ENCODE results near the gene AGO1. TPM values are rescaled to one million over a fixed set of nuclear protein-coding genes. Genes with fewer than 3 reads are reported as not detected.
"Not testable (repeated sequence)": the region's sequence is repeated elsewhere in the genome, so short reads cannot be mapped to it uniquely, and the experiment has no call there.

The AGO1 gene
- total RNA-seq, 3 donors from 2014 or later = 32.1 to 35.7 (median 33.7) TPM

DNA sequence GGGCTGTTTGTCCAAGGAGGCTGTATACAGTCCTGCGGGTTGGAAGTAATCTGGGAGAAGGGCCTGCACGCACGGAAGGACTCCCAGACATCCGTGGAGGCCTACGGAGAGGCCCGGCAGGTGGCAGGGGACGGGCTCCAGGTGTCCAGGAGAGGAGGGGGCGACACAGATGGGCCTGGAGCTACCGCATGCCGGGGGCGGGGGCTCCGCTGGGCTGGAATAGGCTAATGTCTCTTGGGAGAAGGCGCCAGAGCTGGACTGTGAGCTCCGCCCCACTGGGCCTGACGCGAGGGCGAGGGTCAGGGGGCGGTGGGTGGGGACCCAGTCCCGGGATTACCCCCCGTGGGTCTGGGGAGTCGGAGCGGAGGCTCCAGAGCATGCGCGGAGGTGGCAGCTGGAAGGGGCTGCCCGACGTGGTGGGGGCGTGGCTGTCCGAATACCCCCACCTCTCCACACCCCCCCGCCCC, 659 bp downstream of the AGO1 start:
- Mint-ChIP-seq H3K9me3 (no peaks in the 10 kb centered on the region), H3K4me1 (ENCODE audit: low read depth) (peaks cover 50% of the 10 kb centered on the region), H3K27me3 (ENCODE audit: low read depth) (no peaks in the 10 kb centered on the region), H3K4me3 (peak overlapping the region; percentile 96), H3K36me3 (ENCODE audit: insufficient read depth) (peaks cover 10% of the 10 kb centered on the region)
- DNase-seq (peak; percentile 42), ATAC-seq (peak; percentile 15)

DNA sequence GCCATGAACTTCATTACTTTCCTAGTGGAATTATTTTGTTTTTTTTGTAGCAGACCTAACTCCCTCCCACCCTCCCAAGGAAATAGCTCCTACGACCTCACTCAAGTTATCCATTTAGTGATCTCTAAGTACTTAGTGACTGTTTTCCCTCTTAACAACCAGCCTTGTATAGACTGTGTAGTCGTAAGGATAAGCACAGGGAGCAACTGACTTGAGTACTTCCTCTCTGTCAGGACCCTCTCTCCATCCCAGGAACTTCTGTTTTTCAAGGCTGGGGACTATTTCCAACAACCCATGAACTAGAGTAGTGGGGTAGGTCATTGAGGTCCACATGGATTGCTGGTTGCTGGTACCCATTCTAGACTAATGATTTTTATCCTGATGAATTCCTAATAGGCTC, 1.9 kb downstream of the AGO1 start:
- H3K36me3 Mint-ChIP-seq (ENCODE audit: insufficient read depth) = peaks cover 14% of the 10 kb centered on the region
- DNase-seq = no peak
- peaks cover 50% of the 10 kb centered on the region for H3K4me1 Mint-ChIP-seq (ENCODE audit: low read depth)
- no peaks in the 10 kb centered on the region for H3K9me3 Mint-ChIP-seq
- ATAC-seq = no peak
- peak overlapping the region; percentile 38 for H3K4me3 Mint-ChIP-seq
- H3K27me3 Mint-ChIP-seq (ENCODE audit: low read depth) = no peaks in the 10 kb centered on the region

DNA sequence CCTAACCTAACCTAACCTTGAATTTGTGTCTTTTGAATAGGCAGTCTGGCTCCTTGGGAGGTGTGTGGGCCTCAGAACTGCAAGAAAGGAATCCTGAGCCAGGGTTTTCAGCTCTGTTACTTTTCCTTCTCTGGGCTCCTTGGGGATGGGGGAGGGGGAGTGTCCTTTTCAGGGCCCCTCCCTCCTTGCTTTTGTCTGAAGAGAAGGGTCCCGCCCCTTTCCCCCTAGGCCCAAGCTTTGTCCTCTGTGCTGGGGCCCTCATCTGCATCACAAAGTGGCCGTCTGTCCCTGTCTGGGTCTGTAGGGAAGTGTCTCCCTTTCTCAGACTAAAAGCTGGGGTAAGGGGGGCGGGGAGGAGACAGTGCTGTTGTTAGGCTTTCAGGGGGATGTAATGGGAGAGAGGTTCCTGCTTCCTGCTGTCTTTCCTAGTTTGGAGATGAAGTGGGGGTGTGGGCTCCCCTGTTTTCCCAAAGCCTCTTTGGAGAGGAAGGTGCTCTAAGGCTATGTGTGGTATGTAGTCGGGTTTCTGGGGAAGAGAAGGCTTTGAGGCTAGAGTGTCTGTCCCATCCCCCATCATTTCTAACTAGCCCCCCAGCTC, 3.1 kb downstream of the AGO1 start:
- Mint-ChIP-seq H3K4me3 (no peak overlapping the region), H3K9me3 (no peaks in the 10 kb centered on the region)

DNA sequence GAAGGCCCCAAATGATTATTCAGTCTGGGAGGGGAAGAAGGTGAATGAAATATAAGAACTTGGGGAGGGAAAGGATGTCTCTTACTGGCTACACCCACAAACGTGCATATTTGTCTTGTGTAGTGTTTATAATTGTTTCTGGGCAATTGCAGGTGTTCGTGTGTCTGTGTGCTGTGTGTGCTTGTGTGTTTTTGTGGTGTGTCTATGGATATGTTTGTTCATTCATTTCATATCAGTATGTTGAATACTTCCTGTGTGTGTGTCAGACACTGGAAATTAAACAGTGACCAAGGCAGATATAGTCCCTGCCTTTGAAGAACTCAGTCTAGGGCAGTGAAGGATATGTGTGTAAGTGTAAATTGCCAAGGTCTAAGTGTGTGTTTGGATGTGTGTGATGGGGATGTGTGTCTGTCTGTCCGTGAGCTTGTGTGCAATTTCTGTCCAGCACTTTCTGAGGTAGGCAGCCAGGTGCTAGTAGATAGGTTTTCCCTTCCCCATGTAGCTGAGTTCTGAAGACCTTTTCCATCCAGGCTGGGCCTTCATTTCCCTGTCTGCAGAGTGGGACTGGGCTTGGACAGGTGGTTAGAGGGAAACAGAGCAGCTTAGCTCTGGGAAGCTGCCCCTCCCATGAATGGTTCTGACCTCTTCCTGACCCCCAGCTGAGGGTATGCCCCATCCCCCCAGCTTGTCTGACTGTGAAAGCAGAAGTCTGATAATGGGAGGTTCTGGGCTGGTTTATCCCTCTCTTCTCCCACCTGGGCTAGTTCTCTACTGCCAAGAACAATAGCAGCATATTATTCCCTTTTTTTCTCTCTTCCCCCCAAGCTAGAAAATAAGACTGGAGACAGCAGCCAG, 3.8 kb downstream of the AGO1 start:
- Mint-ChIP-seq H3K9me3 (no peaks in the 10 kb centered on the region), H3K4me3 (no peak overlapping the region), H3K27me3 (ENCODE audit: low read depth) (no peaks in the 10 kb centered on the region), H3K36me3 (ENCODE audit: insufficient read depth) (peaks cover 23% of the 10 kb centered on the region), H3K4me1 (ENCODE audit: low read depth) (peaks cover 48% of the 10 kb centered on the region)
- DNase-seq (no peak), ATAC-seq (no peak)

More for the DNA sequence above, 3.1 kb downstream of the AGO1 start:
- H3K4me1 Mint-ChIP-seq (ENCODE audit: low read depth) = peaks cover 50% of the 10 kb centered on the region
- H3K36me3 Mint-ChIP-seq (ENCODE audit: insufficient read depth) = peaks cover 22% of the 10 kb centered on the region
- no peak for DNase-seq
- H3K27me3 Mint-ChIP-seq (ENCODE audit: low read depth) = no peaks in the 10 kb centered on the region
- ATAC-seq = no peak

DNA sequence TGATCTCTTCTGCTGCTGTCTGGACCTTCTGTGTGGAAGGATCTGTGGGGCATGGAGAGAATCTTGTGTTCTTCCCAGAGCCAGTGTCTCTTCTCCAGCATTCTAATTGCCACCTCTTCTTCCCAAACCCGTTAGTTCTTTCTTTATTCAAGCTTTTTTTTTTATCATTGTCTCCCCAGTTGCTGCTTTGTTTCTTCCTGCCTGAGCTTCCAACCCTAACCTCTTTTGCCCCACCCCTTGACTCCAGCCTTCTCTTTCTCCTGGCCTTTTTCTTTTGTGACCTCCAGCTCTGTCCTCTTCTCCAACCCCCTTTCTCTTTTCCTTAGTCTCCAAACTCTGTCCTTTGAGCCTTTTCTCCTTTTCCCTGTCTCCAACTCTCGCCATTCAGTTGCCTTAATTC, 4.5 kb downstream of the AGO1 start:
- ATAC-seq = no peak
- H3K4me3 Mint-ChIP-seq = no peak overlapping the region
- no peaks in the 10 kb centered on the region for H3K27me3 Mint-ChIP-seq (ENCODE audit: low read depth)
- DNase-seq = no peak
- H3K4me1 Mint-ChIP-seq (ENCODE audit: low read depth) = peaks cover 41% of the 10 kb centered on the region
- no peaks in the 10 kb centered on the region for H3K9me3 Mint-ChIP-seq
- H3K36me3 Mint-ChIP-seq (ENCODE audit: insufficient read depth) = peaks cover 25% of the 10 kb centered on the region

DNA sequence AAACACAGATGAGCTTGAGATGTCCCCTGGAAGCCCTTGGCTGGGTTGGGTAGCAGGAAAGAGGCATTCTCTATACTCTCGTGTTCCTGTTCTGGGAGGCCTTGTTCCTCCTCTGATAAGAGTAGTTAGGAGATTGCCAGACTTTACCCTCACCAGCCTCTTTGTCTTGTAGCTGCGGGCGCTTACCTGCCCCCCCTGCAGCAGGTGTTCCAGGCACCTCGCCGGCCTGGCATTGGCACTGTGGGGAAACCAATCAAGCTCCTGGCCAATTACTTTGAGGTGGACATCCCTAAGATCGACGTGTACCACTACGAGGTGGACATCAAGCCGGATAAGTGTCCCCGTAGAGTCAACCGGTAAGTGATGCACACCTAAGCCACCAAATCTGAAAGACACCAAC, 5.2 kb downstream of the AGO1 start:
- Mint-ChIP-seq H3K4me1 (ENCODE audit: low read depth) (peaks cover 37% of the 10 kb centered on the region), H3K9me3 (no peaks in the 10 kb centered on the region), H3K4me3 (no peak overlapping the region), H3K36me3 (ENCODE audit: insufficient read depth) (peaks cover 27% of the 10 kb centered on the region), H3K27me3 (ENCODE audit: low read depth) (no peaks in the 10 kb centered on the region)
- DNase-seq (no peak), ATAC-seq (no peak)

DNA sequence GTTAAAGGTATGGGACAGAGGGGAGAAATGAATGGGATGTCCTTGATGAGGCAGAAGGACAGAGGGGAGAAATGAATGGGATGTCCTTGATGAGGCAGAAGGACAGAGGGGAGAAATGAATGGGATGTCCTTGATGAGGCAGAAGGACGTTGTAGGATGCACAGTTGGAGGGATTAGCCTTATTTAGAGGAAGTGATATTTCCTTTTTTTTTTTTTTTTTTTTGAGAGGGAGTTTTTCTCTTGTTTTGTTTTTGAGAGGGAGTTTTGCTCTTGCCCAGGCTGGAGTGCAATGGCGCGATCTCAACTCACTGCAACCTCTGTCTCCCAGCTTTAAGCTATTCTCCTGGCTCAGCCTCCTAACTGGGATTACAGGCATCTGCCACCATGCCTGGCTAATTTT, 6.0 kb downstream of the AGO1 start:
- not testable (repeated sequence) for H3K4me3 Mint-ChIP-seq; H3K9me3 Mint-ChIP-seq; ATAC-seq; H3K27me3 Mint-ChIP-seq (ENCODE audit: low read depth); DNase-seq
- H3K4me1 Mint-ChIP-seq (ENCODE audit: low read depth) = peaks cover 33% of the 10 kb centered on the region
- peaks cover 29% of the 10 kb centered on the region for H3K36me3 Mint-ChIP-seq (ENCODE audit: insufficient read depth)

DNA sequence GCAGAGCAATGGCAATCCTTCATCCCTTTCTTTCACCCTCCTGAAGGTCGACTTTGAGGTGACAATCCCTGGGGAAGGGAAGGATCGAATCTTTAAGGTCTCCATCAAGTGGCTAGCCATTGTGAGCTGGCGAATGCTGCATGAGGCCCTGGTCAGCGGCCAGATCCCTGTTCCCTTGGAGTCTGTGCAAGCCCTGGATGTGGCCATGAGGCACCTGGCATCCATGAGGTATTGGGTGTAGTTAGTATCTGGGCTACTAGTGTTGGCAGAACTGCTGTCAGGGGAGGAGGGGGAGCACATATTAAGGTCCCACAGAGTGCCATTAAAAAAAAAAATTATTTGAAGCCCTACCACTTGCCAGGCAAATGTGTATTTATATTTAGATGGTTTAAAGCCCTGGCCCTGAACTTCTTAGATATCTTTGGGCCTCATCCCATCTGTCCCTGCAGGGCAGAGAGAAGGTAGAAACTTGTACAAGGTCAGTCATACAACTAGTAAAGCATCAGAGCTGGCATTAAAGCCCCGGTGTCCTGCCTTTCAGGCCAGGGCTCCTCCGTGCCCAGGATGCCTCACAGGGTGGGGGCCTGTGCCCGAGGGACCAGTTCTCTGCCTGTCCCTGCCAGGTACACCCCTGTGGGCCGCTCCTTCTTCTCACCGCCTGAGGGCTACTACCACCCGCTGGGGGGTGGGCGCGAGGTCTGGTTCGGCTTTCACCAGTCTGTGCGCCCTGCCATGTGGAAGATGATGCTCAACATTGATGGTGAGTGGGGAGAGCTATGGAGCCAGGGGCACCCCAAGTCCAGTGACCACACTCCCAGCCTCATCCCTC, 10.3 kb downstream of the AGO1 start:
- no peak for ATAC-seq
- no peak for DNase-seq
- Mint-ChIP-seq H3K36me3 (ENCODE audit: insufficient read depth) (peaks cover 40% of the 10 kb centered on the region), H3K9me3 (no peaks in the 10 kb centered on the region), H3K4me3 (no peak overlapping the region), H3K27me3 (ENCODE audit: low read depth) (no peaks in the 10 kb centered on the region), H3K4me1 (ENCODE audit: low read depth) (no peaks in the 10 kb centered on the region)

DNA sequence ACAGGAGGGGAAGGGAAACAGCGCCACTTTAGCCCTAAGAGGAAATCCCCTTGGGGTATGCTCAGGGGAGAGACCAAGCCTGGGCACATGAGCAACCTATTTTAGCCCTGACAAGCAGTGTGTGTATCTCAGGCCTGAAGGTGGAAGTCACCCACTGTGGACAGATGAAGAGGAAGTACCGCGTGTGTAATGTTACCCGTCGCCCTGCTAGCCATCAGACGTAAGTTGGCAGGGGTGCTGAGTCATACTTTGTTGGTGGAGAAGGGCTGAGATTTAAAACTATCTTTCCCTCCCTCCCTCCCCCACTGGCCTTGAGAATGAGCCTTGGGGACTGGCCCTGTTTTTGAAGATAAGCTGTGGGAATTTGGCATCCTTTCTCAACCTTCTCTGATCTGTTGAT, 11.2 kb downstream of the AGO1 start:
- Mint-ChIP-seq H3K27me3 (ENCODE audit: low read depth) (no peaks in the 10 kb centered on the region), H3K9me3 (no peaks in the 10 kb centered on the region), H3K4me1 (ENCODE audit: low read depth) (no peaks in the 10 kb centered on the region), H3K4me3 (no peak overlapping the region), H3K36me3 (ENCODE audit: insufficient read depth) (peaks cover 39% of the 10 kb centered on the region)
- DNase-seq = no peak
- no peak for ATAC-seq

DNA sequence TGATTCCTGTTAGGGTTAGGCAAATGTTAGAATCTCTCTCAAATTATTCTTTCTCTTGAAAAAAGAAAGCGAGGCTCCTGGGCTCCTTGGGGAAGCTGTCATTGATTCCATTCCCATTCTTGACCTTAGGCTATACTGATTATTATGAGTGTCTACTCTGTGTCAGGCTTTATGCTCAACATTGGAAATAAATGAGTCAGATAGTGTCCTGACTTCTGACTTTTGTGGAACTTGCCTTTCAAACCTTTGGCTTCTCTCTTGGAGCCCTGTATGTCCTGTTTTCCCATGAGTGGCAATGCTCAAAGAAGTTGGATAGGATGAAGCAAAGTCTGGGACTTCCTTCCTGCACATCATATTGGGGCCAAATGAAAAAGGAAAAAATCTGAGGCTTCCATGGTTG, 11.6 kb downstream of the AGO1 start:
- no peaks in the 10 kb centered on the region for H3K27me3 Mint-ChIP-seq (ENCODE audit: low read depth)
- no peak for ATAC-seq
- no peaks in the 10 kb centered on the region for H3K4me1 Mint-ChIP-seq (ENCODE audit: low read depth)
- H3K9me3 Mint-ChIP-seq = no peaks in the 10 kb centered on the region
- no peak for DNase-seq
- no peak overlapping the region for H3K4me3 Mint-ChIP-seq
- H3K36me3 Mint-ChIP-seq (ENCODE audit: insufficient read depth) = peaks cover 39% of the 10 kb centered on the region

DNA sequence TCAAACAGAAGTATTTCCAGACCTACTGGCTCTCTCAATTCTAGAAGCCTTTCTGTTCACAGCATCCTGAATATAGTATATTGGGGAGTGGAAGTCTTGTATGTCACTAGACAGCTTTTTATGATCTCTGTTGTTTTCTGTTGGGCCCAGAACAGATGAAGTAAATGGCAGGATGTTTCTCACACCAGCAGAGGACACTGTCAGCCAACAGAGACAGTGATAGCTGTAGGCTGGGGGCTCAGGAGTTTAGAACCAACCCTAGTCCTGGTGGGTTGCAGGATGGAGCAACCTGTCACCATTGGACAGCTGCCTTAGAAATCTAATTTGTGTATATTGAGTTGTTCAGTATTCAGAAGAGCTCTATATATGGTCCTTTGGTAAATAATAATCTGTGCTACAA, 16.9 kb downstream of the AGO1 start:
- H3K4me1 Mint-ChIP-seq (ENCODE audit: low read depth) = no peaks in the 10 kb centered on the region
- ATAC-seq = no peak

DNA sequence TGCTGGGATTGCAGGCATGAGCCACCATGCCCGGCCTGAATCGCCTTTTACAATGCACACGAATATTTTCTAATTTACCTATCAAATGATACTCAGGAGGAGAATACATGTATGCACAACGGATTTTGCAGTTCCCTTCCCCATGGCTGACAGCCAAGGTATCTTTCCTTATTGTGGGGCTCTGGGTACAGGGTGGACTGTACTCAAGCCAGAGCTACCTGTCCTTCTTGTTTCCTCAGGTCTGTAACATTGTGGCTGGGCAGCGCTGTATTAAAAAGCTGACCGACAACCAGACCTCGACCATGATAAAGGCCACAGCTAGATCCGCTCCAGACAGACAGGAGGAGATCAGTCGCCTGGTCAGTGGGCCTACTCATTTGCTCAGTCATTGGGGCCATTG, 18.2 kb downstream of the AGO1 start:
- Mint-ChIP-seq H3K36me3 (ENCODE audit: insufficient read depth) (peaks cover 32% of the 10 kb centered on the region), H3K4me1 (ENCODE audit: low read depth) (no peaks in the 10 kb centered on the region), H3K4me3 (no peak overlapping the region), H3K27me3 (ENCODE audit: low read depth) (no peaks in the 10 kb centered on the region), H3K9me3 (no peaks in the 10 kb centered on the region)
- no peak for DNase-seq
- no peak for ATAC-seq

More for the DNA sequence above, 16.9 kb downstream of the AGO1 start:
- Mint-ChIP-seq H3K4me3 (no peak overlapping the region), H3K27me3 (ENCODE audit: low read depth) (no peaks in the 10 kb centered on the region), H3K36me3 (ENCODE audit: insufficient read depth) (peaks cover 36% of the 10 kb centered on the region), H3K9me3 (no peaks in the 10 kb centered on the region)
- DNase-seq = no peak

DNA sequence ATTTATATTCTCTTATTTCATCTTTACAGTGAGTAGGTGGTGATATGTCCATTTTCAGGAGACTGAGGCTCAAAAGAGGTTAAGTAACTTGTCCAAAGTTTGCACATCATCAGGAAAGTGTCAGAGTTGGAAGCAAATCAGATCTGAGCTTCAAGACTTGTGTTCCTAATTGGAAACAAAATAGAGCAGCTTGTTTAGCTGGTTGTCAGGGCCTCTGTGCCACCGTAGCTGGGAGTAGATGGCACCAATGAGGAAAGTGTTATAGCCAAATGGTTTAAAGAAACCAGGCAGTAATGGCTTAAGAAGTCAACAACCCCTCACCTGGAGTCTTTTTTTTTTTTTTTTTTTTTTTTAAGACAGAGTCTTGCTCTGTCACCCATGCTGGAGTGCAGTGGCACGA, 19.7 kb downstream of the AGO1 start:
- DNase-seq = no peak
- H3K36me3 Mint-ChIP-seq (ENCODE audit: insufficient read depth) = peaks cover 32% of the 10 kb centered on the region
- H3K27me3 Mint-ChIP-seq (ENCODE audit: low read depth) = no peaks in the 10 kb centered on the region
- H3K4me3 Mint-ChIP-seq = no peak overlapping the region
- H3K9me3 Mint-ChIP-seq = no peaks in the 10 kb centered on the region
- H3K4me1 Mint-ChIP-seq (ENCODE audit: low read depth) = no peaks in the 10 kb centered on the region
- no peak for ATAC-seq

DNA sequence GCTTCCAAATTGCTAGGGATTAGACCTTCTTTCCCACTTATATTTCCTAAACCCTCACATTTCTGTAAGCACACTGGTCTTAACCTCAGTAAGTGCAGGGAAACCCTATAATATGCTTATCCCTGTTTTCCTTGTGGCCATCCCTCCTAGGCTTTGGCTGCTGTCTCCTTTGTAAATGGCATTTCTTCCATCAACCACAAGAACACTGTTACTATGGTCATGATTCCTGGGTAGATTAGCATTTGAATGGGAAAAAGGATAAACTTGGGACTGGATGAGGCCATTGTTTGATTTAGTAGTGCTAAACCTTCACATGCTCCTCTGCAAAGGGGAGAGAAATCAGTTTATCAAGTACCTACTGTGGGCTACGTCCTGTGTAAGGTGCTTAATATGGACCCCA, 31.7 kb downstream of the AGO1 start:
- DNase-seq = no peak
- no peaks in the 10 kb centered on the region for H3K9me3 Mint-ChIP-seq
- H3K4me3 Mint-ChIP-seq = no peak overlapping the region
- no peaks in the 10 kb centered on the region for H3K27me3 Mint-ChIP-seq (ENCODE audit: low read depth)
- no peak for ATAC-seq
- peaks cover 58% of the 10 kb centered on the region for H3K36me3 Mint-ChIP-seq (ENCODE audit: insufficient read depth)
- no peaks in the 10 kb centered on the region for H3K4me1 Mint-ChIP-seq (ENCODE audit: low read depth)

All from activated T-cell treated with anti-CD3 and anti-CD28 coated beads, Interleukin-2, amount 50 U/mL, for 4 hours (primary cell).